Measurements from ENCODE around the gene DPM1. TPM values are rescaled to one million over a fixed set of nuclear protein-coding genes. Genes with fewer than 3 reads are reported as not detected.

The DPM1 gene
- total RNA-seq, 2 experiments from 2014 or later, result 64.9 to 69.1 TPM

GRCh38 chr20:50891138-50891537 lies 67.2 kb downstream of the DPM1 start:
- peaks cover 30% of the 10 kb centered on the region for H3K4me1 Mint-ChIP-seq (ENCODE audit: low read depth)
- no peak overlapping the region for H3K4me3 Mint-ChIP-seq
- peaks cover 46% of the 10 kb centered on the region for H3K36me3 Mint-ChIP-seq
- peak overlapping the region; percentile 28 for H3K27ac Mint-ChIP-seq
- CTCF ChIA-PET, result interaction anchor here (0.9 to 2.3 kb wide), 3 partner anchors 12 to 38 kb away, joined by 3 to 8 read pairs (median 3); no protein-coding TSS in a partner anchor
- DNase-seq, result no peak
- POLR2A ChIA-PET, result interaction anchor here (0.9 to 1.0 kb wide), 2 partner anchors 67 to 101 kb away, joined by 3 to 4 read pairs; partner anchors contain the start of genes DPM1 and MOCS3
- H3K9me3 Mint-ChIP-seq, result no peaks in the 10 kb centered on the region
- H3K27me3 Mint-ChIP-seq, result no peaks in the 10 kb centered on the region
- intact Hi-C loops (cut with micrococcal nuclease), result loop anchor here (5.0 kb wide), 1 partner anchor 36 kb away; no protein-coding TSS in a partner anchor

DNA sequence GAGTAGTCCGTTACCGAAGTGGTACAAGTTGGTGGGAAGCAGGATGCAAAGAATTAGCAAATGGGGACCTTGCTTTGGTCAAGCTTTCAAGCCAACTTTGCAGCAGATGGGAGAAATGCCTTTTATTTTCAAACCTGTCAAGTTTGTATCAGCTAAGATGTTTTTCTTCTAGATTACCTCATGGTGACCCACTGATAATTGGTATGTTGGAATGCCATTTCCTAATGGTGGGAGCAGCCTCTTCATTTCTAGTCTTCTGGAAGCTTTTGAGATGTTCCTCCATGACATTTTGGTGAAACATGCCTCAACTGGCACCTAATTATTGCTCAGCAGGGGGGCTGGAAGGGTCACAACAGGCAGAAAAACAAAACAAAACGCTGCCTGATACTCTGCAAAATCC lies 70.8 kb downstream of the DPM1 start:
- no peaks in the 10 kb centered on the region for H3K27me3 Mint-ChIP-seq
- DNase-seq, result no peak
- CTCF ChIA-PET, result interaction anchor here (0.6 to 1.1 kb wide), 2 partner anchors 93 to 94 kb away, joined by 3 read pairs; partner anchors contain the start of gene BCAS4
- no peak overlapping the region for H3K4me3 Mint-ChIP-seq
- H3K27ac Mint-ChIP-seq, result no peak overlapping the region
- peaks cover 27% of the 10 kb centered on the region for H3K36me3 Mint-ChIP-seq
- H3K4me1 Mint-ChIP-seq (ENCODE audit: low read depth), result peaks cover 15% of the 10 kb centered on the region
- intact Hi-C loops (cut with micrococcal nuclease), result no loop called here
- peaks cover 5% of the 10 kb centered on the region for H3K9me3 Mint-ChIP-seq
- POLR2A ChIA-PET, result no interaction called here

DNA sequence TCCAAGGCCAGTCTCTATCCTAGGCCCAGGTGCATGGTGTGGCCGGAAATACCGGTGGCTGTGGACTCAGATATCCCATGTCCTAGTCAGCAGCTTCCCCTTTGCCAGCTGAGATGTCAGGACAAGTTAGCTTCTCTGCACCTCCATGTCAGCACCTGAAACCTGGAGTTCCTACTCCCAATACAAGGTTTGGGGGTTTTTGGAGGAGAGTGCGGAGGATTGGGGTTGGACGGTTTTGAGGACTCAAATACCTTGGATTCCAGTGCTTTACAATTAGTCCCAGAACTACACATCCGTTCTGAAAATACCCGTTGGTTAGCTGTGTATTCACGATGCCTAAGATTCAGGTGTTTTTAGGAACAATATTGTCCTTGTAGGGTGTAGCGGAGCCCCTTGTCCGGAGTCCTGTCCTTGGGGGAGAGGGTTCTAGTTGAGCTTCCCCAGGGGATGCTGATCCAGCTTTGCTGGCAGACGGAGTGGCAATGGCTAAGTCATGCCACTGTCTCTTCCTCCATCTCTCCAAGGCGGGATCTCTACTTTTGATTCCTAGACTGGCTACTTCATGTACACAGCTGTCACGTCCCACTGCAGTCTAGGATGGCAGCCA lies 72.0 kb downstream of the DPM1 start:
- Mint-ChIP-seq H3K4me3 (no peak overlapping the region), H3K27me3 (no peaks in the 10 kb centered on the region), H3K27ac (no peak overlapping the region), H3K4me1 (ENCODE audit: low read depth) (peaks cover 3% of the 10 kb centered on the region), H3K36me3 (peaks cover 14% of the 10 kb centered on the region), H3K9me3 (peaks cover 5% of the 10 kb centered on the region)
- POLR2A ChIA-PET, result no interaction called here
- CTCF ChIA-PET, result no interaction called here
- no peak for DNase-seq
- intact Hi-C loops (cut with micrococcal nuclease), result no loop called here

DNA sequence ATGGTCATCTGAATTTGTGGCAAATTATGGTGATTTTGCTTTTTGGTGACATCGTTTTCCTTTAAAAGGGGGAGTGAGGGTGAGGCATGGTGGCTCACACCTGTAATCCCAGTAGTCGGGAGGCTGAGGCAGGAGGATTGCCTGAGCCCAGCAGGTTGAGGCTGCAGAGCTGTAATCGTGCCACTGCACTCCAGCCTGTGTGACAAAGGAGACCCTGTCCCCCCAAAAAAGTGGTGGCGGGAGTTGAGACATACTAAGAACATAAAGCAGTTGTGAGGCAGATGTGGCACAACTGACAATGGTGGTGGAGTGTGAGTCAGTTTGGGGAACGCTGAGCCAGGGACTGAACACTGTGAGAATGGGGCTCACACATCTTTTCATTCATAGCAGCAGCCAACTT lies 72.6 kb downstream of the DPM1 start:
- Mint-ChIP-seq H3K9me3 (peaks cover 5% of the 10 kb centered on the region), H3K27ac (no peak overlapping the region), H3K4me1 (ENCODE audit: low read depth) (no peaks in the 10 kb centered on the region), H3K27me3 (no peaks in the 10 kb centered on the region), H3K4me3 (no peak overlapping the region), H3K36me3 (peaks cover 13% of the 10 kb centered on the region)
- ChIA-PET CTCF (no interaction called here), POLR2A (interaction anchor here (0.8 kb wide), 1 partner anchor 64 kb away, joined by 4 read pairs; no protein-coding TSS in a partner anchor)
- intact Hi-C loops (cut with micrococcal nuclease), result no loop called here
- no peak for DNase-seq

DNA sequence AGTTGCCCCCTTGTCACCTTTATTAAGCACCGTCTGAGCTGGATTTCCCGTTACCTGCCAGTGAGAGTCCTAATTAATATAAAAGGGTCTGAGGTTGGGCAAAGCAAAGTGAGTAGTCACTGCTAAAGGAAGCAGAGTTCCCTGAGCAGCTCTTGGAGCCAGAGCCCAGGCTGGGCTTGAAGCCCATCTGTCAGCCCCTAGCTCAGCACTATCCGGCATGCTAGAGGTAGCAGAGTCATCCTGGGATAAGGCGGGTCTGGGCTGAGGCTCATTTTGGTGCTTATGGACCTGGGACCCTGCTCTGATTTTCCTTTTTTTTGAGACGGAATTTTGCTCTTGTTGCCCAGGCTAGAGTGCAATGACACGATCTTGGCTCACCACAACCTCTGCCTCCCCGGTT lies 73.3 kb downstream of the DPM1 start:
- ChIA-PET CTCF (interaction anchor here (1.1 kb wide), 1 partner anchor 44 kb away, joined by 3 read pairs; no protein-coding TSS in a partner anchor), POLR2A (interaction anchor here (0.8 kb wide), 1 partner anchor 63 kb away, joined by 4 read pairs; no protein-coding TSS in a partner anchor)
- no peaks in the 10 kb centered on the region for H3K27me3 Mint-ChIP-seq
- peaks cover 5% of the 10 kb centered on the region for H3K9me3 Mint-ChIP-seq
- no peak overlapping the region for H3K4me3 Mint-ChIP-seq
- intact Hi-C loops (cut with micrococcal nuclease), result no loop called here
- no peaks in the 10 kb centered on the region for H3K4me1 Mint-ChIP-seq (ENCODE audit: low read depth)
- DNase-seq, result no peak
- H3K27ac Mint-ChIP-seq, result no peak overlapping the region
- H3K36me3 Mint-ChIP-seq, result peaks cover 12% of the 10 kb centered on the region

Other genes starting within 250 kb of the DPM1 start
- gene PARD6B, start 227.0 kb downstream of the DPM1 start, total RNA-seq, result 1 to 10 TPM; 6.3 to 8.2 TPM
- gene BCAS4, start 163.5 kb downstream of the DPM1 start, total RNA-seq, result 10 to 100 TPM; 11.0 to 11.6 TPM
- 10 to 100 TPM; 53.7 to 54.7 TPM for gene ADNP, start 27.1 kb downstream of the DPM1 start, total RNA-seq
- 1 to 10 TPM; 3.6 to 3.8 TPM for gene MOCS3, start 286 bp upstream of the DPM1 start, total RNA-seq
- 1 to 10 TPM; 1.6 to 2.1 TPM for gene KCNG1, start 64.6 kb upstream of the DPM1 start, total RNA-seq

All from activated CD4-positive, alpha-beta memory T cell treated with anti-CD3 and anti-CD28 coated beads for 36 hours (primary cell).